ENCODE data around the gene SNRNP25. TPM values are rescaled to one million over a fixed set of nuclear protein-coding genes. Genes with fewer than 3 reads are reported as not detected.
A peak's percentile ranks its signal among the peaks of the same experiment; 100 is the strongest.

SNRNP25 gene
- total and polyA plus RNA-seq, 2 donors (not counting 1 experiment from before 2014, with no cell fraction given) = 25.5 to 32.8 TPM

DNA sequence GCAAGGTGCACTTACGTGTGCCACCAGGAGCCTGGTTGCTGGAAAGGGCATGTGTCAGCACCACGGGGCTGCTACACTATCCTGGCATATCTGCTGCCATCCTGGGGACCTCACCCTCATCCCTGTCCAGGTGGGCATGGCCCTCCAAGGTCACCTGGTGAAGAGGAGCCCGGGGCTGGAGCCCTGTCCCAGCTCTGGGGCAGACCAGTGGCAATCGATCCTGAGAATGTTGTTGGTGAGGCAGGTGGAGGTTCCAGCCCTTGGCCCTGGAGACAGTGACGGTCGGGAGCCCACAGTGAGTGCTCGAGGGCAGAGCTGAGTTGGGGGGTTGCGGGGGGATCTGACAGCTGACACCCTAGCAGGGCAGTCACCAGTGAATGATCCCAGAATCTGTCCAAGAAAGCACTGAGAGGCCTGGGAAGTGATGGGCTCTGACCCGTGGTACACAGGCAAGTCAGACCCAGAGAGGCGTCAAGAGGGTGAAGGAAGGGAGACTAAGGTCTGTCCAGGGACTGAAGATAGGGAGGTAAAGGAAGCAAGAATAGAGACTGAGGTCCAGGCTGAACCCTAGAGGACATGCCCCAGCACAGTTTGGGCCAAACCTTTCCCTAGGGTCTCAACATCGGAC is 17.8 kb upstream of the SNRNP25 start:
- Histone ChIP-seq H3K27me3 (replicated peaks in 1 of 4; ENCODE audit: control extremely low read depth in 1 of 4, control insufficient read depth in 3 of 4, insufficient read depth in 4 of 4, low read length in 3 of 4) (no peaks in the 10 kb centered on the region), H3K79me2 (ENCODE audit: control insufficient read depth, insufficient read depth, low read length) (peaks cover 50% of the 10 kb centered on the region), H2AFZ (ENCODE audit: insufficient read depth, low read depth, low read length, poor library complexity, severe bottlenecking) (no peak overlapping the region), H4K20me1 (ENCODE audit: control insufficient read depth, insufficient read depth, low read length, poor library complexity, severe bottlenecking) (no peaks in the 10 kb centered on the region), H3K9ac (ENCODE audit: low read length) (peak overlapping the region; percentile 73), H3K27ac (ENCODE audit: low read length in 2 of 2) (peak overlapping the region; percentile 91 to 99), H3K36me3 (replicated peaks in 1 of 2; ENCODE audit: control extremely low read depth in 1 of 2, control insufficient read depth in 1 of 2, extremely low read depth in 1 of 2, insufficient read depth in 2 of 2, low read length in 1 of 2) (no peaks in the 10 kb centered on the region), H3K4me1 (ENCODE audit: control insufficient read depth in 2 of 2, insufficient read depth in 2 of 2, low read length in 2 of 2) (peaks cover 66 to 72% of the 10 kb centered on the region in 2 donors), H3K4me3 (ENCODE audit: control extremely low read depth in 1 of 5, extremely low read depth in 1 of 5, insufficient read depth in 1 of 5, low read depth in 2 of 5, low read length in 4 of 5) (peak overlapping the region in 4 of 5 experiments; percentile 14 to 74 (median 69)), H3K9me3 (ENCODE audit: control extremely low read depth in 1 of 3, control insufficient read depth in 2 of 3, insufficient read depth in 1 of 3, low read length in 2 of 3) (no peaks in the 10 kb centered on the region), H3K4me2 (replicated peaks; ENCODE audit: low read depth, low read length, poor library complexity, severe bottlenecking) (peak overlapping the region; percentile 89)
- intact Hi-C loops (cut with micrococcal nuclease) = no loop called here
- H3K27ac Mint-ChIP-seq = peak overlapping the region; percentile 94
- 86% methylated on average over 10 of the region's 11 CpGs for WGBS (ENCODE audit: insufficient coverage)
- ATAC-seq (ENCODE audit: low read depth) = no peak
- H3K4me3 Mint-ChIP-seq = peak overlapping the region; percentile 92
- CTCF ChIA-PET = interaction anchor here (1.4 to 1.9 kb wide), 3 partner anchors 18 to 71 kb away, joined by 5 to 8 read pairs (median 6); partner anchors contain the start of genes POLR3K and SNRNP25
- peaks cover 71% of the 10 kb centered on the region for H3K4me1 Mint-ChIP-seq
- DNase-seq = no peak
- H3K9me3 Mint-ChIP-seq (ENCODE audit: insufficient read depth) = no peaks in the 10 kb centered on the region
- TF ChIP-seq EZH2 (IDR thresholded peaks at IDR 0.05; ENCODE audit: borderline replicate concordance, insufficient read depth, low read depth, low read length, poor library complexity, severe bottlenecking) (no peak), CTCF (IDR thresholded peaks at IDR 0.05) (no peak)
- no peaks in the 10 kb centered on the region for H3K27me3 Mint-ChIP-seq
- POLR2A ChIA-PET = no interaction called here

- no peaks in the 10 kb centered on the region for H3K9me3 Mint-ChIP-seq (ENCODE audit: insufficient read depth)
These were observed 17.2 kb upstream of the SNRNP25 start for GRCh38 chr16:36336-36984.

More at GRCh38 chr16:36336-36984, 17.2 kb upstream of the SNRNP25 start:
- CTCF ChIA-PET = interaction anchor here (1.1 to 4.5 kb wide), 2 partner anchors 29 to 60 kb away, joined by 9 to 35 read pairs; no protein-coding TSS in a partner anchor
- POLR2A ChIA-PET = no interaction called here
- Histone ChIP-seq H3K27me3 (replicated peaks in 1 of 4; ENCODE audit: control extremely low read depth in 1 of 4, control insufficient read depth in 3 of 4, insufficient read depth in 4 of 4, low read length in 3 of 4) (no peaks in the 10 kb centered on the region), H3K4me3 (ENCODE audit: control extremely low read depth in 1 of 5, extremely low read depth in 1 of 5, insufficient read depth in 1 of 5, low read depth in 2 of 5, low read length in 4 of 5) (no peak overlapping the region), H2AFZ (ENCODE audit: insufficient read depth, low read depth, low read length, poor library complexity, severe bottlenecking) (no peak overlapping the region), H3K79me2 (ENCODE audit: control insufficient read depth, insufficient read depth, low read length) (peaks cover 54% of the 10 kb centered on the region), H3K27ac (ENCODE audit: low read length in 2 of 2) (peak overlapping the region; percentile 91 to 99), H3K36me3 (replicated peaks in 1 of 2; ENCODE audit: control extremely low read depth in 1 of 2, control insufficient read depth in 1 of 2, extremely low read depth in 1 of 2, insufficient read depth in 2 of 2, low read length in 1 of 2) (peaks cover 0 to 3% of the 10 kb centered on the region in 2 experiments), H3K4me2 (replicated peaks; ENCODE audit: low read depth, low read length, poor library complexity, severe bottlenecking) (peak overlapping the region; percentile 89), H3K4me1 (ENCODE audit: control insufficient read depth in 2 of 2, insufficient read depth in 2 of 2, low read length in 2 of 2) (peaks cover 66 to 71% of the 10 kb centered on the region in 2 donors), H3K9me3 (ENCODE audit: control extremely low read depth in 1 of 3, control insufficient read depth in 2 of 3, insufficient read depth in 1 of 3, low read length in 2 of 3) (no peaks in the 10 kb centered on the region), H4K20me1 (ENCODE audit: control insufficient read depth, insufficient read depth, low read length, poor library complexity, severe bottlenecking) (no peaks in the 10 kb centered on the region), H3K9ac (ENCODE audit: low read length) (no peak overlapping the region)
- H3K27me3 Mint-ChIP-seq = no peaks in the 10 kb centered on the region
- peak overlapping the region; percentile 94 for H3K27ac Mint-ChIP-seq
- no peak for DNase-seq
- H3K4me1 Mint-ChIP-seq = peaks cover 74% of the 10 kb centered on the region
- intact Hi-C loops (cut with micrococcal nuclease) = no loop called here
- ATAC-seq (ENCODE audit: low read depth) = no peak
- TF ChIP-seq EZH2 (IDR thresholded peaks at IDR 0.05; ENCODE audit: borderline replicate concordance, insufficient read depth, low read depth, low read length, poor library complexity, severe bottlenecking) = no peak
- TF ChIP-seq CTCF (IDR thresholded peaks at IDR 0.05) = no peak
- peak overlapping the region; percentile 92 for H3K4me3 Mint-ChIP-seq
- 76% methylated on average over 14 of the region's 15 CpGs for WGBS (ENCODE audit: insufficient coverage)

Measured in B cell (primary cell).